SK-N-SH (cell line): ENCODE results near the gene BTN1A1. TPM values are rescaled to one million over a fixed set of nuclear protein-coding genes. Genes with fewer than 3 reads are reported as not detected.

Source experiments
- CTCF ChIA-PET: fragments of 300-600, 350-600 bp; formaldehyde crosslinking; extraction: SDS; loops from one replicate; lab custom pipeline; 2021; lab: Yijun Ruan, JAX
- POLR2A ChIA-PET: fragments of 350-600 bp; sonication (Branson Sonifier 250); formaldehyde crosslinking; extraction: SDS; loops from one replicate; lab custom pipeline; 2020; ENCODE audit warnings: antibody characterized with exemption, inconsistent platforms; lab: Yijun Ruan, JAX
- DNase-seq: peaks from one replicate; pipeline ENCODE4 v3.0.0; 2012
- H2AFZ ChIP-seq: fragments of 200-600 bp; sonication (generic); 2 replicates; pipeline ENCODE4 v1.8.1; 2016; ENCODE audit warnings: antibody characterized with exemption, mild to moderate bottlenecking, low read depth
- H3F3A ChIP-seq: fragments of 200-600 bp; sonication (generic); replicated peaks from 2 replicates; pipeline ENCODE3; 2016; ENCODE audit warnings: antibody characterized with exemption, mild to moderate bottlenecking; ENCODE audit not compliant: insufficient read depth
- H3K27ac ChIP-seq, 2 experiments: fragments of 200-500 bp in 1 of 2; fragments of 200-600 bp in 1 of 2; sonication (Bioruptor generic) in 1 of 2; sonication (generic), shearing (Covaris generic) in 1 of 2; 2 replicates each; pipeline versions ENCODE4 v1.5.1 to v1.6.1; 2014 to 2016; ENCODE audit warnings: low read depth in 2 of 2, inconsistent platforms in 1 of 2, low read length in 1 of 2, mild to moderate bottlenecking in 1 of 2, mixed read lengths in 1 of 2
- H3K27me3 ChIP-seq: fragments of 200-600 bp; sonication (generic), shearing (Covaris generic); 2 replicates; pipeline ENCODE4 v1.6.1; 2016; ENCODE audit warnings: mixed run types; ENCODE audit not compliant: insufficient read depth
- H3K36me3 ChIP-seq, 2 experiments: fragments of 200-500 bp in 1 of 2; fragments of 200-600 bp in 1 of 2; sonication (Bioruptor generic) in 1 of 2; sonication (generic) in 1 of 2; replicated peaks in 1 of 2; 2 replicates each; pipeline versions ENCODE3 to v1.5.1; 2014 to 2016; ENCODE audit warnings: low read length in 1 of 2, mild to moderate bottlenecking in 1 of 2; ENCODE audit not compliant: insufficient read depth in 2 of 2, control insufficient read depth in 1 of 2
- H3K4me1 ChIP-seq, 2 experiments: fragments of 200-500 bp in 1 of 2; fragments of 200-600 bp in 1 of 2; sonication (Bioruptor generic) in 1 of 2; sonication (generic), shearing (Covaris generic) in 1 of 2; 2 replicates each; pipeline versions ENCODE4 v1.5.1 to v1.6.1; 2014 to 2016; ENCODE audit warnings: low read depth in 1 of 2, low read length in 1 of 2, mixed run types in 1 of 2; ENCODE audit not compliant: insufficient read depth in 2 of 2, control insufficient read depth in 1 of 2
- H3K4me2 ChIP-seq: fragments of 200-600 bp; sonication (generic), shearing (Covaris generic); 2 replicates; pipeline ENCODE4 v1.6.1; 2017; ENCODE audit warnings: mixed run types
- H3K4me3 ChIP-seq, 2 experiments: fragments of 200-500 bp in 1 of 2; fragments of 200-600 bp in 1 of 2; sonication (Bioruptor generic) in 1 of 2; sonication (generic), shearing (Covaris generic) in 1 of 2; 2 replicates each; pipeline versions ENCODE4 v1.5.1 to v1.8.1; 2014 to 2016; ENCODE audit warnings: low read depth in 2 of 2, inconsistent platforms in 1 of 2, low read length in 1 of 2, mild to moderate bottlenecking in 1 of 2, mixed read lengths in 1 of 2, moderate library complexity in 1 of 2
- H3K79me2 ChIP-seq: fragments of 200-600 bp; sonication (generic); 2 replicates; pipeline ENCODE4 v1.8.1; 2017; ENCODE audit warnings: mild to moderate bottlenecking; ENCODE audit not compliant: insufficient read depth
- H3K9ac ChIP-seq: fragments of 200-600 bp; sonication (generic); 2 replicates; pipeline ENCODE4 v1.6.1; 2017; ENCODE audit warnings: mixed run types
- H3K9me2 ChIP-seq: fragments of 200-600 bp; sonication (generic); 2 replicates; pipeline ENCODE4 v1.6.1; 2017; ENCODE audit warnings: mixed run types
- H3K9me3 ChIP-seq: fragments of 200-600 bp; sonication (generic); 2 replicates; pipeline ENCODE4 v1.6.1; 2017; ENCODE audit warnings: mixed run types, mild to moderate bottlenecking, moderate library complexity
- H4K20me1 ChIP-seq: fragments of 200-600 bp; sonication (generic); 2 replicates; pipeline ENCODE4 v1.6.1; 2017; ENCODE audit warnings: mild to moderate bottlenecking, mixed run types; ENCODE audit not compliant: insufficient read depth
- CTCF ChIP-seq: fragments of 200-600 bp; sonication (generic); IDR thresholded peaks from 2 replicates; pipeline ENCODE4 v1.6.1; 2017; ENCODE audit warnings: antibody characterized with exemption, mild to moderate bottlenecking, moderate library complexity
- FOXJ3 ChIP-seq: sonication (generic); formaldehyde crosslinking; IDR thresholded peaks from 2 replicates; pipeline ENCODE4 v1.5.1; 2020; ENCODE audit warnings: mild to moderate bottlenecking, missing genetic modification reagents
- FOXM1 ChIP-seq: IDR thresholded peaks from 2 replicates; pipeline ENCODE4 v1.4.0; 2012; ENCODE audit warnings: low read depth, mild to moderate bottlenecking
- GATA2 ChIP-seq: sonication (generic); formaldehyde crosslinking; IDR thresholded peaks from 2 replicates; pipeline ENCODE4 v1.5.0; 2020; ENCODE audit warnings: mild to moderate bottlenecking, missing genetic modification reagents
- IRF3 ChIP-seq: fragments of 150-350 bp; IDR thresholded peaks from 2 replicates; pipeline ENCODE4 v1.6.1; 2016; ENCODE audit warnings: mild to moderate bottlenecking, low read depth, low read length
- MAX ChIP-seq: IDR thresholded peaks from 2 replicates; pipeline ENCODE4 v1.4.0; 2012; ENCODE audit warnings: low read depth
- MXI1 ChIP-seq: IDR thresholded peaks from 2 replicates; pipeline ENCODE4 v1.6.1; 2012; ENCODE audit warnings: mild to moderate bottlenecking, low read depth, low read length, improper control_type of control experiment
- RAD21 ChIP-seq: IDR thresholded peaks from 2 replicates; pipeline ENCODE4 v1.6.1; 2012; ENCODE audit warnings: mild to moderate bottlenecking, low read length
- RCOR1 ChIP-seq: fragments of 150-350 bp; IDR thresholded peaks from 2 replicates; pipeline ENCODE4 v1.6.1; 2017; ENCODE audit warnings: antibody characterized with exemption, low read length
- REST ChIP-seq: IDR thresholded peaks from 2 replicates; pipeline ENCODE4 v1.6.1; 2012; ENCODE audit warnings: mild to moderate bottlenecking, low read depth, low read length, moderate library complexity
- RFX5 ChIP-seq: IDR thresholded peaks from 2 replicates; pipeline ENCODE4 v1.6.1; 2012; ENCODE audit warnings: mild to moderate bottlenecking, improper control_type of control experiment, low read length
- RXRA ChIP-seq: IDR thresholded peaks from 2 replicates; pipeline ENCODE4 v1.4.0; 2012; ENCODE audit warnings: low read depth, mild to moderate bottlenecking, borderline replicate concordance
- SIN3A ChIP-seq: IDR thresholded peaks from 2 replicates; pipeline ENCODE4 v1.6.1; 2012; ENCODE audit warnings: low read depth, mild to moderate bottlenecking, low read length, moderate library complexity, borderline replicate concordance
- SMC3 ChIP-seq: IDR thresholded peaks from 2 replicates; pipeline ENCODE4 v1.6.1; 2012; ENCODE audit warnings: low read depth, low read length, improper control_type of control experiment
- USF1 ChIP-seq: IDR thresholded peaks from 2 replicates; pipeline ENCODE4 v1.4.0; 2012; ENCODE audit warnings: low read depth, borderline replicate concordance
- USF2 ChIP-seq: fragments of 150-350 bp; IDR thresholded peaks from 2 replicates; pipeline ENCODE4 v1.6.1; 2017; ENCODE audit warnings: antibody characterized with exemption, low read length, low read depth, borderline replicate concordance
- YY1 ChIP-seq: IDR thresholded peaks from 2 replicates; pipeline ENCODE4 v1.4.0; 2012; ENCODE audit warnings: low read depth, mild to moderate bottlenecking
- WGBS: methylation state at CpG from one replicate; pipeline ENCODE4 v1.1.6; 2017; ENCODE audit warnings: low lambda C conversion rate; 5-methylcytosine and 5-hydroxymethylcytosine counted together
- polyA plus RNA-seq, 3 experiments: library from polyadenylated mRNA; depleted of rRNA; stranded (reverse); fragments of >200 nt; gene quantifications; 2 replicates each; pipeline ENCODE4 v1.2.3, GENCODE V29; 2012

The BTN1A1 gene
- polyA plus RNA-seq, 1 of the 3 experiments (the other 2 are of a cell fraction): not detected

GRCh38 chr6:26455357-26455970, 44.6 kb upstream of the BTN1A1 start:
- DNase-seq: no peak
- H3K9me2 ChIP-seq: no peaks in the 10 kb centered on the region
- H3K4me2 ChIP-seq: no peak overlapping the region
- TF ChIP-seq RCOR1: no peak
- TF ChIP-seq, all 33 proteins: peak for 0
- no peaks in the 10 kb centered on the region for H3K9me3 ChIP-seq
- no peak overlapping the region for H3K9ac ChIP-seq
- no peaks in the 10 kb centered on the region for H3F3A ChIP-seq
- no peak overlapping the region for H3K27ac ChIP-seq
- WGBS: 81% methylated on average over 3 of the region's 3 CpGs
- H3K4me3 ChIP-seq: no peak overlapping the region
- no peak overlapping the region for H2AFZ ChIP-seq
- H3K36me3 ChIP-seq: peaks cover 4 to 14% of the 10 kb centered on the region in 2 experiments
- CTCF ChIA-PET: no interaction called here
- POLR2A ChIA-PET: no interaction called here
- H3K79me2 ChIP-seq: peaks cover 25% of the 10 kb centered on the region
- H4K20me1 ChIP-seq: no peaks in the 10 kb centered on the region
- no peaks in the 10 kb centered on the region for H3K27me3 ChIP-seq
- H3K4me1 ChIP-seq: peaks cover 4 to 18% of the 10 kb centered on the region in 2 experiments; a peak in 1 of 4 replicates

- Histone ChIP-seq H3K9me3 (no peaks in the 10 kb centered on the region), H3K9ac (peak overlapping the region; percentile 80), H3K27me3 (no peaks in the 10 kb centered on the region), H4K20me1 (no peaks in the 10 kb centered on the region), H3K27ac (peak overlapping the region; percentile 74 to 75), H3K9me2 (no peaks in the 10 kb centered on the region), H3K4me3 (peak overlapping the region; percentile 19 to 73; a peak in 3 of 4 replicates), H3F3A (no peaks in the 10 kb centered on the region), H3K36me3 (peaks cover 11 to 15% of the 10 kb centered on the region in 2 experiments), H2AFZ (peak overlapping the region; percentile 98), H3K4me1 (peaks cover 13 to 18% of the 10 kb centered on the region in 2 experiments; a peak in 1 of 4 replicates), H3K4me2 (peak overlapping the region; percentile 90; the same call in 1 of the 2 replicates), H3K79me2 (peaks cover 42% of the 10 kb centered on the region)
- DNase-seq: peak; percentile 51
- TF ChIP-seq USF2: no peak
- TF ChIP-seq FOXM1: no peak
- no peak for TF ChIP-seq GATA2 (CRISPR knock-in tag)
- TF ChIP-seq RAD21: no peak
- TF ChIP-seq MAX: no peak
- TF ChIP-seq SMC3: no peak
- TF ChIP-seq IRF3: no peak
- no peak for TF ChIP-seq RCOR1
- no peak for TF ChIP-seq RXRA
- no peak for TF ChIP-seq USF1
- TF ChIP-seq CTCF: no peak
- TF ChIP-seq FOXJ3: no peak
- no peak for TF ChIP-seq RFX5
- TF ChIP-seq SIN3A: no peak
- TF ChIP-seq YY1: no peak
- TF ChIP-seq MXI1: no peak
- TF ChIP-seq REST: no peak
- ChIA-PET POLR2A (no interaction called here), CTCF (no interaction called here)
- WGBS: 20% methylated on average over 8 of the region's 9 CpGs
These were observed 42.8 kb upstream of the BTN1A1 start for GRCh38 chr6:26457264-26457805.
